IMR-90 (cell line): ENCODE results near the gene KLHDC3. TPM values are rescaled to one million over a fixed set of nuclear protein-coding genes. Genes with fewer than 3 reads are reported as not detected.
"Not testable (repeated sequence)": the region's sequence is repeated elsewhere in the genome, so short reads cannot be mapped to it uniquely, and the experiment has no call there.

Experiments
- ATAC-seq: fragments of 200-7000 bp; cut with Tn5 transposase; 2 replicates; pipeline ENCODE4 v1.9.1; 2020; ENCODE audit warnings: low read depth, mild to moderate bottlenecking, moderate library complexity
- BruUV-seq: library from RNA; stranded (reverse); fragments of 400-500 nt; replicated peaks from 2 replicates; lab custom pipeline; 2021; lab: Mats Ljungman, UMichigan
- CTCF ChIA-PET: fragments of 300-600 bp; formaldehyde crosslinking; extraction: SDS; loops from one replicate; lab custom pipeline; 2021; ENCODE audit warnings: antibody characterized with exemption; lab: Yijun Ruan, JAX
- POLR2A ChIA-PET: fragments of 300-600 bp; sonication (Branson Sonifier 250); formaldehyde crosslinking; loops from one replicate; lab custom pipeline; 2022; ENCODE audit warnings: antibody characterized with exemption; ENCODE audit not compliant: unreplicated experiment; lab: Charles Lee
- DNase-seq: peaks from one replicate; pipeline ENCODE4 v3.0.0; 2013
- H2AFZ ChIP-seq: replicated peaks from 2 replicates; pipeline ENCODE3; 2013; ENCODE audit warnings: low read length, mild to moderate bottlenecking; ENCODE audit not compliant: poor library complexity
- H2AK5ac ChIP-seq: 2 replicates; pipeline ENCODE4 v1.6.1; 2013; ENCODE audit warnings: low read depth, low read length, inconsistent platforms
- H2AK9ac ChIP-seq: replicated peaks from 2 replicates; pipeline ENCODE3; 2013; ENCODE audit warnings: mild to moderate bottlenecking, low read depth, low read length, moderate library complexity; ENCODE audit not compliant: poor library complexity
- H2BK120ac ChIP-seq: 2 replicates; pipeline ENCODE4 v1.6.1; 2013; ENCODE audit warnings: low read depth, low read length, inconsistent platforms
- H2BK15ac ChIP-seq: 3 replicates; pipeline ENCODE4 v1.6.1; 2013; ENCODE audit warnings: low read depth, low read length, inconsistent platforms
- H2BK20ac ChIP-seq: 2 replicates; pipeline ENCODE4 v1.6.1; 2013; ENCODE audit warnings: low read depth, mild to moderate bottlenecking, inconsistent platforms, low read length, moderate library complexity
- H2BK5ac ChIP-seq: 2 replicates; pipeline ENCODE4 v1.6.1; 2013; ENCODE audit warnings: mild to moderate bottlenecking, low read depth, low read length, inconsistent platforms; ENCODE audit not compliant: poor library complexity, severe bottlenecking
- H3K14ac ChIP-seq: replicated peaks from 2 replicates; pipeline ENCODE4 v1.6.1; 2013; ENCODE audit warnings: low read depth, low read length, inconsistent platforms
- H3K18ac ChIP-seq: 2 replicates; pipeline ENCODE4 v1.6.1; 2013; ENCODE audit warnings: low read depth, low read length, control low read depth
- H3K23ac ChIP-seq: 2 replicates; pipeline ENCODE4 v1.6.1; 2013; ENCODE audit warnings: low read depth, low read length, inconsistent platforms
- H3K27ac ChIP-seq: 2 replicates; pipeline ENCODE4 v1.5.1; 2013; ENCODE audit warnings: mild to moderate bottlenecking, control low read depth, low read length; ENCODE audit not compliant: insufficient read depth
- H3K27me3 ChIP-seq: 2 replicates; pipeline ENCODE4 v1.6.1; 2013; ENCODE audit warnings: low read length; ENCODE audit not compliant: control insufficient read depth, insufficient read depth
- H3K36me3 ChIP-seq: 2 replicates; pipeline ENCODE4 v1.6.1; 2013; ENCODE audit warnings: low read length, mixed read lengths; ENCODE audit not compliant: control insufficient read depth, insufficient read depth
- H3K4ac ChIP-seq: 2 replicates; pipeline ENCODE4 v1.6.1; 2013; ENCODE audit warnings: low read depth, low read length, inconsistent platforms
- H3K4me1 ChIP-seq: 2 replicates; pipeline ENCODE4 v1.6.1; 2013; ENCODE audit warnings: low read length, mixed read lengths; ENCODE audit not compliant: control insufficient read depth, insufficient read depth
- H3K4me2 ChIP-seq: 2 replicates; pipeline ENCODE4 v1.6.1; 2013; ENCODE audit warnings: low read depth, mild to moderate bottlenecking, control low read depth, low read length, moderate library complexity
- H3K4me3 ChIP-seq: 2 replicates; pipeline ENCODE4 v1.5.1; 2013; ENCODE audit warnings: low read depth, mild to moderate bottlenecking, control low read depth, low read length, moderate library complexity; ENCODE audit not compliant: insufficient read depth
- H3K56ac ChIP-seq: 2 replicates; pipeline ENCODE4 v1.6.1; 2013; ENCODE audit warnings: low read length, inconsistent platforms; ENCODE audit not compliant: insufficient read depth; ENCODE audit errors: extremely low read depth
- H3K79me1 ChIP-seq, 2 experiments: 2 replicates each; pipeline ENCODE4 v1.6.1; 2013; ENCODE audit warnings: low read length in 2 of 2, inconsistent platforms in 1 of 2, low read depth in 1 of 2
- H3K9ac ChIP-seq: 2 replicates; pipeline ENCODE4 v1.6.1; 2013; ENCODE audit warnings: low read depth, low read length, control low read depth
- H3K9me1 ChIP-seq: 2 replicates; pipeline ENCODE4 v1.6.1; 2013; ENCODE audit warnings: low read length, inconsistent platforms; ENCODE audit not compliant: insufficient read depth
- H3K9me3 ChIP-seq: 2 replicates; pipeline ENCODE4 v1.6.1; 2013; ENCODE audit warnings: low read length; ENCODE audit not compliant: control insufficient read depth, insufficient read depth
- H4K20me1 ChIP-seq: 2 replicates; pipeline ENCODE4 v1.6.1; 2013; ENCODE audit warnings: low read length, inconsistent platforms; ENCODE audit not compliant: insufficient read depth
- H4K5ac ChIP-seq: 2 replicates; pipeline ENCODE4 v1.6.1; 2013; ENCODE audit warnings: mild to moderate bottlenecking, low read depth, low read length, control low read depth
- H4K8ac ChIP-seq, 2 experiments: 2 replicates each; pipeline ENCODE4 v1.6.1; 2013; ENCODE audit warnings: low read depth in 2 of 2, low read length in 2 of 2, control low read depth in 1 of 2, inconsistent platforms in 1 of 2
- H4K91ac ChIP-seq: 2 replicates; pipeline ENCODE4 v1.6.1; 2013; ENCODE audit warnings: low read depth, low read length, inconsistent platforms; ENCODE audit not compliant: insufficient read depth
- NFE2L2 ChIP-seq: fragments of 150-350 bp; IDR thresholded peaks from 2 replicates; pipeline ENCODE4 v1.6.1; 2016; ENCODE audit warnings: low read depth, mild to moderate bottlenecking, low read length
- RAD21 ChIP-seq: IDR thresholded peaks from 2 replicates; pipeline ENCODE4 v1.6.1; 2012; ENCODE audit warnings: low read length, improper control_type of control experiment
- RFX5 ChIP-seq: IDR thresholded peaks from 2 replicates; pipeline ENCODE4 v1.8.0; 2012; ENCODE audit warnings: low read depth, mild to moderate bottlenecking, low read length, moderate library complexity
- WGBS, 2 experiments: methylation state at CpG; one replicate each; pipeline versions ENCODE4 v1.1.5 to v1.1.7; 2013; ENCODE audit warnings: missing lambda C conversion rate in 2 of 2; ENCODE audit not compliant: insufficient read length in 1 of 2; ENCODE audit errors: extremely low coverage in 2 of 2; 5-methylcytosine and 5-hydroxymethylcytosine counted together
- dilution Hi-C: fragments of 300-500 bp; cut with HindIII; formaldehyde crosslinking; loops from one replicate; pipeline ENCODE4 v1.14.3; 2018; ENCODE audit warnings: low sequenced_read_pairs; ENCODE audit not compliant: unreplicated experiment
- in situ Hi-C: fragments of 300-500 bp; cut with MboI; formaldehyde crosslinking; loops from 3 replicates; pipeline ENCODE4 v1.14.3; 2019; ENCODE audit warnings: low sequenced_read_pairs, inconsistent platforms, mixed read lengths
- intact Hi-C: fragments of 100-400 bp; cut with micrococcal nuclease; formaldehyde crosslinking; loops from 2 replicates; pipeline ENCODE4 v1.10.0; 2022
- polyA plus RNA-seq, 3 experiments: library from polyadenylated mRNA; depleted of rRNA; stranded (reverse); fragments of >200 nt; gene quantifications; 2 replicates each; pipeline ENCODE4 v1.2.3, GENCODE V29; 2012; ENCODE audit warnings: low replicate concordance in 1 of 3
- total RNA-seq: library from RNA; depleted of rRNA; stranded (reverse); fragments of >200 nt; gene quantifications from 2 replicates; pipeline ENCODE4 v1.2.3, GENCODE V29; 2012
- TF ChIP-seq, protein P1 (sequence below): conservative IDR thresholded peaks from 2 replicates; pipeline ENCODE4 v1.5.1; 2012; ENCODE audit warnings: mild to moderate bottlenecking, low read depth, low read length, improper control_type of control experiment

KLHDC3 gene
- total and polyA plus RNA-seq, 2 of the 4 experiments (the other 2 are of a cell fraction): 57.1 to 76.0 TPM

DNA sequence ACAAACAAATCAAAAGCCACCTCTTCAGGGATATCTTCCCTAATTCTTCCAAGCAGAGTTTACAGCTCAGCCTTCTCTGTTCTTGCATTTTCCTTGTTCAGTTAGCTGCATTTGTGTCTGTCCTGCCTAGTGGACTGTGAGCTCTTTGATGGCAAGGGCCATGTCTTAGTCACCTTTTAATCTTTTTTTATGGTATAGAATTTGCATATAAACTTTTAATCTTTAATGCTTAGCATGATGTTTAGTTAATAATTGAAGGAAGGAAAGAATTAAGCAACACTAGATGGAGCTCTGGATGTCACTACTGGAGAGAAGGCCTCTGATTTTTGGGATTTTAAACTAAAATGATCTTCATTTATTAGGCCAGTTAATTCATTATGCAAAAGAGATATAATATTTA, 17.5 kb upstream of the KLHDC3 start:
- ATAC-seq (peak; percentile 35; the same call in 1 of the 2 replicates), DNase-seq (no peak)
- H2BK5ac ChIP-seq: no peak overlapping the region
- POLR2A ChIA-PET: interaction anchor here (0.7 kb wide), 1 partner anchor 15 kb away, joined by 3 read pairs; no protein-coding TSS in a partner anchor
- in situ Hi-C loops (no loop called here), intact Hi-C loops (no loop called here), dilution Hi-C loops (no loop called here)
- CTCF ChIA-PET: interaction anchor here (0.6 to 0.9 kb wide), 3 partner anchors 12 to 485 kb away, joined by 3 to 5 read pairs (median 4); partner anchors contain the start of genes KLHDC3 and PPP2R5D
- H2BK15ac ChIP-seq: no peak overlapping the region
- no peaks in the 10 kb centered on the region for H3K9me3 ChIP-seq
- no peak overlapping the region for H2BK20ac ChIP-seq
- no peaks in the 10 kb centered on the region for H3K27me3 ChIP-seq
- no peak overlapping the region for H4K8ac ChIP-seq
- H2AK5ac ChIP-seq: no peak overlapping the region
- H4K91ac ChIP-seq: no peak overlapping the region
- H4K5ac ChIP-seq: no peak overlapping the region
- peaks cover 6% of the 10 kb centered on the region; the same call in 1 of the 2 replicates for H3K9me1 ChIP-seq
- H3K27ac ChIP-seq: no peak overlapping the region
- no peak overlapping the region for H3K4ac ChIP-seq
- no peak overlapping the region for H3K4me3 ChIP-seq
- H2AK9ac ChIP-seq: no peak overlapping the region
- H3K18ac ChIP-seq: no peak overlapping the region
- no peak overlapping the region for H2BK120ac ChIP-seq
- H3K4me1 ChIP-seq: no peaks in the 10 kb centered on the region
- H3K79me1 ChIP-seq: peaks cover 16 to 41% of the 10 kb centered on the region in 2 experiments
- no peak overlapping the region for H3K4me2 ChIP-seq
- H3K23ac ChIP-seq: no peak overlapping the region
- no peak overlapping the region for H3K9ac ChIP-seq
- no peak overlapping the region; the same call in 1 of the 2 replicates for H3K56ac ChIP-seq
- no peak overlapping the region for H2AFZ ChIP-seq
- no peak overlapping the region for H3K14ac ChIP-seq
- H3K36me3 ChIP-seq: peaks cover 3% of the 10 kb centered on the region
- no TSS peak for BruUV-seq
- no peak for TF ChIP-seq NFE2L2
- TF ChIP-seq, protein P1, sequence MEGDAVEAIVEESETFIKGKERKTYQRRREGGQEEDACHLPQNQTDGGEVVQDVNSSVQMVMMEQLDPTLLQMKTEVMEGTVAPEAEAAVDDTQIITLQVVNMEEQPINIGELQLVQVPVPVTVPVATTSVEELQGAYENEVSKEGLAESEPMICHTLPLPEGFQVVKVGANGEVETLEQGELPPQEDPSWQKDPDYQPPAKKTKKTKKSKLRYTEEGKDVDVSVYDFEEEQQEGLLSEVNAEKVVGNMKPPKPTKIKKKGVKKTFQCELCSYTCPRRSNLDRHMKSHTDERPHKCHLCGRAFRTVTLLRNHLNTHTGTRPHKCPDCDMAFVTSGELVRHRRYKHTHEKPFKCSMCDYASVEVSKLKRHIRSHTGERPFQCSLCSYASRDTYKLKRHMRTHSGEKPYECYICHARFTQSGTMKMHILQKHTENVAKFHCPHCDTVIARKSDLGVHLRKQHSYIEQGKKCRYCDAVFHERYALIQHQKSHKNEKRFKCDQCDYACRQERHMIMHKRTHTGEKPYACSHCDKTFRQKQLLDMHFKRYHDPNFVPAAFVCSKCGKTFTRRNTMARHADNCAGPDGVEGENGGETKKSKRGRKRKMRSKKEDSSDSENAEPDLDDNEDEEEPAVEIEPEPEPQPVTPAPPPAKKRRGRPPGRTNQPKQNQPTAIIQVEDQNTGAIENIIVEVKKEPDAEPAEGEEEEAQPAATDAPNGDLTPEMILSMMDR: peak; percentile 19; the same call in 1 of the 2 replicates
- no peak for TF ChIP-seq RAD21
- TF ChIP-seq RFX5: no peak
- H4K20me1 ChIP-seq: no peaks in the 10 kb centered on the region; the same call in 1 of the 2 replicates

DNA sequence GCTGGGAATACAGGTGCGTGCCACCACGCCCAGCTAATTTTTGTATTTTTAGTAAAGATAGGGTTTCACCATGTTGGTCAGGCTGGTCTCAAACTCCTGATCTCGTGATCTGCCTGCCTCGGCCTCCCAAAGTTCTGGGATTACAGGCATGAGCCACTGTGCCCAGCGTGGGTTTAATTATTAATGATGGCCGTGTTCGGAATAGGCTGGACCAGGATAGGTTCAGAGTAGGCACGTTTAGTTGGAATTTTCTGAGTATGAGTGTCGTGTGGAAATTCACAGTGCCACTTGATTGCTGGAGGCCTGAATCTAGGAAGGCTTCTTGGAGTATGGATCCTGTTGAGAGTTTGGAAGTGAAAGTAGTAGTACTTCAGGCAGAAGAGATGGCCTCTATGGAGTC, 15.8 kb upstream of the KLHDC3 start:
- H3K36me3 ChIP-seq, H2BK5ac ChIP-seq, H3K9ac ChIP-seq, H3K4ac ChIP-seq, ATAC-seq, in situ Hi-C loops, H3K14ac ChIP-seq, H2AK9ac ChIP-seq, H4K5ac ChIP-seq, H4K91ac ChIP-seq, H3K4me3 ChIP-seq, dilution Hi-C loops, H3K9me3 ChIP-seq, H3K4me1 ChIP-seq, H4K20me1 ChIP-seq, intact Hi-C loops, H3K56ac ChIP-seq, H3K18ac ChIP-seq, H3K27ac ChIP-seq, H3K4me2 ChIP-seq, H2BK15ac ChIP-seq, H3K9me1 ChIP-seq, H2AK5ac ChIP-seq, BruUV-seq, H3K27me3 ChIP-seq, H2AFZ ChIP-seq, H4K8ac ChIP-seq, CTCF ChIA-PET, H2BK120ac ChIP-seq, H3K23ac ChIP-seq, H2BK20ac ChIP-seq, DNase-seq: not testable (repeated sequence)
- POLR2A ChIA-PET: interaction anchor here (1.1 kb wide), 1 partner anchor 14 kb away, joined by 3 read pairs; the partner anchor contains the start of gene PPP2R5D
- 93% methylated on average over 5 of the region's 9 CpGs; no CpG with 5 or more reads in 1 of the 2 experiments for WGBS, 2 experiments
- H3K79me1 ChIP-seq: peaks cover 12 to 46% of the 10 kb centered on the region in 2 experiments
